ENCODE measurements around the gene AIFM3. TPM values are rescaled to one million over a fixed set of nuclear protein-coding genes. Genes with fewer than 3 reads are reported as not detected.

AIFM3 gene
- total and polyA plus RNA-seq, 2 donors (not counting 3 experiments of a cell fraction or from before 2014, with no cell fraction given) = 0.15 TPM; not detected in 1

DNA sequence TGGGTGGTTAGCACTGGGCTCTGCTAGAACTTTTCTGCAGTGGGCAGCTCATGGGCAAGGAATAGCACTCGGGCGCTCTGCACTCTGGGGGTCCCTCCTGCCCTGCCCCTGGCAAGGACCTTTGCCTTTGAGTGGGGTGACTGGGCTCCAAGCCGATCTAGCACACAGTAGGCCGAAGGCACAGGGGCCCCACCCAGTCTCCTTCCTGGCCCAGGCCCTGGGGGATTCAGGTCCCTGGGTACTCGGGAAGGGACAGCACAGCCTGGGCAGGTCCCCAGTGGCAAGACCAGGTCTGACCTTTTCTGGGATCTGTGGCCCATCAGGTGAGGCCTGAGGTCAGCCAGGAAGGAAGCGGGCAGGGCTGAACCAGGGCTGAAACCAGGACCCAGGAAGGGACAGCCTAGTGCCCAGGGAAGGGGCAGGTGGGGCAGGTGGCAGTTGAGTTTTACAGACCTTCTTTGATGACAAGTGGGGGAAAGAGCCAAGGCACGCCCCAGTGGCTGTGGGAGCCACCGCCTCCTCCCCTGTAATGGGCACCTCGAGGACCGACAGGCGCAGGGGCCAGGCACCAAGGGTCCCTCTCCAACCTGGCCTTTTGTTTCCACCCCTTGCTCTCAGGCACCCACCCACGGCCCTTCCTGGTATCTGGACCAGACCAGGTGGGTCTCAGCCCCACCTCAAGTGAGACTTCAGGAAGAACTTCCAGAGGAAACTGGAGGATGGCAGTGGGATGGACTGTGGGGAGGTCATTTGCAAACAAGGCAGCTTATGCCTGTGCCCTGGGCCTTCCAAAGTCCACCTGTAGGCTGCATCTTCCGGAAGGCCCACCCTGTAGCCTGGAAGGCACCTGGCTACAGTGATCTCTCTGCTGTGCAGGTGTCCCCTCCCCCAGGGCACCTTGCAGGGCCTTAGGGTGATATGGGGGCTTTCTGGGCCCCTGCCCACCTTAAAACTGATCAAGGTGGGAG is 883 bp upstream of the AIFM3 start:
- ChIA-PET POLR2A (no interaction called here), CTCF (interaction anchor here (1.4 kb wide), 1 partner anchor 8 kb away, joined by 5 read pairs; no protein-coding TSS in a partner anchor)
- no peaks in the 10 kb centered on the region for H3K4me1 ChIP-seq (ENCODE audit: control insufficient read depth, extremely low read depth, insufficient read depth, low read length)
- H3K36me3 ChIP-seq (ENCODE audit: control insufficient read depth in 2 of 2, extremely low read depth in 1 of 2, insufficient read depth in 2 of 2, low read length in 2 of 2) = no peaks in the 10 kb centered on the region
- no peak overlapping the region for H3K4me3 ChIP-seq (replicated peaks in 1 of 3; ENCODE audit: insufficient read depth in 1 of 3, low read depth in 1 of 3, low read length in 3 of 3)
- no peaks in the 10 kb centered on the region for H3K9me1 ChIP-seq (replicated peaks; ENCODE audit: control insufficient read depth, extremely low read depth, insufficient read depth, low read length)
- no peaks in the 10 kb centered on the region for H4K20me1 ChIP-seq (replicated peaks; ENCODE audit: control insufficient read depth, extremely low read depth, insufficient read depth, low read length)
- no peak overlapping the region for H2AFZ ChIP-seq (ENCODE audit: low read depth, low read length)
- no peak for TF ChIP-seq EZH2 (IDR thresholded peaks at IDR 0.05; ENCODE audit: borderline replicate concordance, low read depth, low read length, severe bottlenecking)
- no peak for TF ChIP-seq POLR2A (IDR thresholded peaks at IDR 0.05; ENCODE audit: low read depth, low read length)
- no peak for TF ChIP-seq MYC (IDR thresholded peaks at IDR 0.05; ENCODE audit: low read depth, low read length)
- TF ChIP-seq, protein P1, sequence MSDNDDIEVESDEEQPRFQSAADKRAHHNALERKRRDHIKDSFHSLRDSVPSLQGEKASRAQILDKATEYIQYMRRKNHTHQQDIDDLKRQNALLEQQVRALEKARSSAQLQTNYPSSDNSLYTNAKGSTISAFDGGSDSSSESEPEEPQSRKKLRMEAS (IDR thresholded peaks at IDR 0.05; ENCODE audit: insufficient read depth, insufficient read length) = no peak
- no peak for TF ChIP-seq FOS (IDR thresholded peaks at IDR 0.05; ENCODE audit: borderline replicate concordance, insufficient read depth, low read length)
- DNase-seq (ENCODE audit: low read depth, low spot score) (no peak), FAIRE-seq (no peak)
- peaks cover 4 to 18% of the 10 kb centered on the region in 2 experiments for H3K27me3 ChIP-seq (ENCODE audit: control insufficient read depth in 2 of 2, insufficient read depth in 2 of 2, low read length in 2 of 2)
- H3K27ac ChIP-seq (ENCODE audit: insufficient read depth, low read depth, low read length) = no peak overlapping the region
- dilution Hi-C loops (cut with MboI; ENCODE audit: extremely low pct_ligation_motif_present, low sequenced_read_pairs) (no loop called here), intact Hi-C loops (cut with micrococcal nuclease) (no loop called here)
- no peaks in the 10 kb centered on the region for H3K9me3 ChIP-seq (replicated peaks; ENCODE audit: control insufficient read depth, insufficient read depth, low read length)
- H3K9ac ChIP-seq (replicated peaks; ENCODE audit: extremely low read depth, insufficient read depth, low read length) = no peak overlapping the region
- no peaks in the 10 kb centered on the region for H3K79me2 ChIP-seq (ENCODE audit: control insufficient read depth, insufficient read depth, low read length)
- BruUV-seq (replicated peaks) = no TSS peak
- H3K4me2 ChIP-seq (ENCODE audit: insufficient read depth, low read length) = no peak overlapping the region

DNA sequence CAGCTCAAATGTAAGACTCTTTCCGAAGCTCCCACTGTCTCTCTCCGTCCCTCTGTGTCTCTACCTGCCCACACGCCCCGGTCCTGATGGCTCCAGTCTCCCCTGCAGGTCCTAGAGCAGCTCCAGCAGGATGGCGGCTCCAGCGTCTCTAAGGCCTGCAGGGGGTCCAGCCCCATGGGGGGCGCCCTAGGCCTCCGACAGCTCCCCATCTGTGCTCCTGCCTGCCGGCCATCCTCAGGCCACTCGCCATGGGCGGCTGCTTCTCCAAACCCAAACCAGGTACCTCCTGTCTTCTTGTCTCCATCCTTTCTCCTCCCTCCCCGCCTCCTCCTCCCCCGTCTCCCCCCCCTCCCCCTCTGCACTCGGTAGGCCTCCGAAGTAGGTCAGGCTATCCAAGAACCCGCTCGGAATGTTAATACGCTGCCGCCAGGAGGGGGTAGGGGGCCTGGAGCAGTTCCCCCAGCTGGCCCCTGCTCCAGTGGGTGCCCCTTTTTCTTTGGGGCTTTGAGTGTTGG is 699 bp downstream of the AIFM3 start:
- H3K4me3 ChIP-seq (replicated peaks in 1 of 3; ENCODE audit: insufficient read depth in 1 of 3, low read depth in 1 of 3, low read length in 3 of 3) = no peak overlapping the region
- no peak overlapping the region for H3K4me2 ChIP-seq (ENCODE audit: insufficient read depth, low read length)
- no peak overlapping the region for H2AFZ ChIP-seq (ENCODE audit: low read depth, low read length)
- DNase-seq (ENCODE audit: low read depth, low spot score) = no peak
- H3K9me3 ChIP-seq (replicated peaks; ENCODE audit: control insufficient read depth, insufficient read depth, low read length) = no peaks in the 10 kb centered on the region
- H3K36me3 ChIP-seq (ENCODE audit: control insufficient read depth in 2 of 2, extremely low read depth in 1 of 2, insufficient read depth in 2 of 2, low read length in 2 of 2) = no peaks in the 10 kb centered on the region
- ChIA-PET POLR2A (no interaction called here), CTCF (interaction anchor here (0.6 to 2.1 kb wide), 4 partner anchors 11 to 82 kb away, joined by 3 to 6 read pairs (median 4); no protein-coding TSS in a partner anchor)
- H3K27ac ChIP-seq (ENCODE audit: insufficient read depth, low read depth, low read length) = no peak overlapping the region
- H3K9ac ChIP-seq (replicated peaks; ENCODE audit: extremely low read depth, insufficient read depth, low read length) = no peak overlapping the region
- intact Hi-C loops (cut with micrococcal nuclease) (no loop called here), dilution Hi-C loops (cut with MboI; ENCODE audit: extremely low pct_ligation_motif_present, low sequenced_read_pairs) (no loop called here)
- no TSS peak for BruUV-seq (replicated peaks)
- H3K4me1 ChIP-seq (ENCODE audit: control insufficient read depth, extremely low read depth, insufficient read depth, low read length) = peaks cover 2% of the 10 kb centered on the region
- no peaks in the 10 kb centered on the region for H4K20me1 ChIP-seq (replicated peaks; ENCODE audit: control insufficient read depth, extremely low read depth, insufficient read depth, low read length)
- H3K27me3 ChIP-seq (ENCODE audit: control insufficient read depth in 2 of 2, insufficient read depth in 2 of 2, low read length in 2 of 2) = peaks cover 4 to 18% of the 10 kb centered on the region in 2 experiments
- TF ChIP-seq, protein P1 (IDR thresholded peaks at IDR 0.05; ENCODE audit: insufficient read depth, insufficient read length) = no peak
- no peak for TF ChIP-seq MYC (IDR thresholded peaks at IDR 0.05; ENCODE audit: low read depth, low read length)
- no peak for TF ChIP-seq POLR2A (IDR thresholded peaks at IDR 0.05; ENCODE audit: low read depth, low read length)
- no peak for TF ChIP-seq EZH2 (IDR thresholded peaks at IDR 0.05; ENCODE audit: borderline replicate concordance, low read depth, low read length, severe bottlenecking)
- no peak for TF ChIP-seq JUN (IDR thresholded peaks at IDR 0.05; ENCODE audit: borderline replicate concordance, insufficient read depth, insufficient read length, low read depth)
- TF ChIP-seq POLR2AphosphoS5 (IDR thresholded peaks at IDR 0.05; ENCODE audit: insufficient read depth, low read depth, low read length) = no peak
- TF ChIP-seq FOS (IDR thresholded peaks at IDR 0.05; ENCODE audit: borderline replicate concordance, insufficient read depth, low read length) = no peak
- TF ChIP-seq GATA2 (IDR thresholded peaks at IDR 0.05; ENCODE audit: insufficient read depth, insufficient read length, low read depth, low read length) = no peak
- TF ChIP-seq, protein P2, sequence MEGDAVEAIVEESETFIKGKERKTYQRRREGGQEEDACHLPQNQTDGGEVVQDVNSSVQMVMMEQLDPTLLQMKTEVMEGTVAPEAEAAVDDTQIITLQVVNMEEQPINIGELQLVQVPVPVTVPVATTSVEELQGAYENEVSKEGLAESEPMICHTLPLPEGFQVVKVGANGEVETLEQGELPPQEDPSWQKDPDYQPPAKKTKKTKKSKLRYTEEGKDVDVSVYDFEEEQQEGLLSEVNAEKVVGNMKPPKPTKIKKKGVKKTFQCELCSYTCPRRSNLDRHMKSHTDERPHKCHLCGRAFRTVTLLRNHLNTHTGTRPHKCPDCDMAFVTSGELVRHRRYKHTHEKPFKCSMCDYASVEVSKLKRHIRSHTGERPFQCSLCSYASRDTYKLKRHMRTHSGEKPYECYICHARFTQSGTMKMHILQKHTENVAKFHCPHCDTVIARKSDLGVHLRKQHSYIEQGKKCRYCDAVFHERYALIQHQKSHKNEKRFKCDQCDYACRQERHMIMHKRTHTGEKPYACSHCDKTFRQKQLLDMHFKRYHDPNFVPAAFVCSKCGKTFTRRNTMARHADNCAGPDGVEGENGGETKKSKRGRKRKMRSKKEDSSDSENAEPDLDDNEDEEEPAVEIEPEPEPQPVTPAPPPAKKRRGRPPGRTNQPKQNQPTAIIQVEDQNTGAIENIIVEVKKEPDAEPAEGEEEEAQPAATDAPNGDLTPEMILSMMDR (IDR thresholded peaks at IDR 0.05; ENCODE audit: extremely low read depth in 1 of 2, insufficient read depth in 1 of 2, low read depth in 1 of 2, low read length in 2 of 2) = no peak
- no peaks in the 10 kb centered on the region for H3K79me2 ChIP-seq (ENCODE audit: control insufficient read depth, insufficient read depth, low read length)
- FAIRE-seq = no peak
- no peaks in the 10 kb centered on the region for H3K9me1 ChIP-seq (replicated peaks; ENCODE audit: control insufficient read depth, extremely low read depth, insufficient read depth, low read length)

All from endothelial cell of umbilical vein (primary cell).